ENCODE measurements around the gene CHST3. TPM values are rescaled to one million over a fixed set of nuclear protein-coding genes. Genes with fewer than 3 reads are reported as not detected.

CHST3 gene
- total and polyA plus RNA-seq, 9 of the 15 experiments (the other 6 are each of a cell fraction or from before 2014, with no cell fraction given), result 0.01 to 1.3 (median 0.15) TPM

GRCh38 chr10:71920540-71921323, 43.5 kb upstream of the CHST3 start (continued):
- no peak for TF ChIP-seq SUPT5H (IDR thresholded peaks at IDR 0.05)
- peak; percentile 46; the same call in 1 of the 2 replicates for TF ChIP-seq ELF2 (CRISPR knock-in tag; IDR thresholded peaks at IDR 0.05)
- 0 out of 2 replicates have a peak, but pooled peaks have one; percentile 5 for TF ChIP-seq PTRF (tag; IDR thresholded peaks at IDR 0.05)
- peak; percentile 78; the same call in 1 of the 2 replicates for TF ChIP-seq SMARCA4 (IDR thresholded peaks at IDR 0.05)
- TF ChIP-seq LCOR (CRISPR knock-in tag; IDR thresholded peaks at IDR 0.05), result no peak
- peak; percentile 88 for TF ChIP-seq NFE2 (IDR thresholded peaks at IDR 0.05; ENCODE audit: low read depth)
- no peak for TF ChIP-seq KAT2B (IDR thresholded peaks at IDR 0.05; ENCODE audit: low read depth, low read length)
- TF ChIP-seq GATAD2B (IDR thresholded peaks at IDR 0.05; ENCODE audit: borderline replicate concordance), result no peak
- peak; percentile 65; the same call in 1 of the 2 replicates for TF ChIP-seq EP300 (IDR thresholded peaks at IDR 0.05; ENCODE audit: low read length)
- TF ChIP-seq TFE3 (CRISPR knock-in tag; IDR thresholded peaks at IDR 0.05), result 0 out of 2 replicates have a peak, but pooled peaks have one; percentile 3
- no peak for TF ChIP-seq ZBED1 (IDR thresholded peaks at IDR 0.05)
- no peak for TF ChIP-seq TCF7L2 (IDR thresholded peaks at IDR 0.05; ENCODE audit: low read depth, low read length)
- peak in 1 of 2 experiments; percentile 25; a peak in 2 of 4 replicates for TF ChIP-seq TRIM24 (IDR thresholded peaks at IDR 0.05)
- peak; percentile 69; the same call in 1 of the 2 replicates for TF ChIP-seq MAFF (IDR thresholded peaks at IDR 0.05; ENCODE audit: low read length)
- TF ChIP-seq ZNF444 (CRISPR knock-in tag; IDR thresholded peaks at IDR 0.05), result no peak
- no peak for TF ChIP-seq NFRKB (IDR thresholded peaks at IDR 0.05; ENCODE audit: low read depth)
- 0 out of 2 replicates have a peak, but pooled peaks have one; percentile 43 for TF ChIP-seq ARID4B (CRISPR knock-in tag; IDR thresholded peaks at IDR 0.05)
- no peak for TF ChIP-seq SP2 (IDR thresholded peaks at IDR 0.05; ENCODE audit: extremely low read depth, low read depth, low read length, poor library complexity, severe bottlenecking)
- TF ChIP-seq JUN (IDR thresholded peaks at IDR 0.05; ENCODE audit: borderline replicate concordance, low read depth, low read length), result peak; percentile 44; the same call in 1 of the 2 replicates
- TF ChIP-seq JUN (CRISPR knock-in tag; IDR thresholded peaks at IDR 0.05; ENCODE audit: borderline replicate concordance), result no peak
- TF ChIP-seq SETDB1 (IDR thresholded peaks at IDR 0.05; ENCODE audit: low read length), result no peak
- TF ChIP-seq MED1 (CRISPR knock-in tag; IDR thresholded peaks at IDR 0.05; ENCODE audit: borderline replicate concordance), result no peak
- TF ChIP-seq L3MBTL2 (IDR thresholded peaks at IDR 0.05), result peak; percentile 19; the same call in 1 of the 2 replicates

Measured in K562 (cell line).